ENCODE measurements around the gene GTPBP6.

- TF ChIP-seq CTCF (IDR thresholded peaks at IDR 0.05) (no peak), POLR2AphosphoS5 (IDR thresholded peaks at IDR 0.05) (no peak), POLR2A (IDR thresholded peaks at IDR 0.05) (no peak)
These were observed 33.4 kb downstream of the GTPBP6 start for GRCh38 chrX:285076-285677.

Data from transverse colon (tissue), 4 donors.